Measurements from ENCODE around the gene IQSEC1. TPM values are rescaled to one million over a fixed set of nuclear protein-coding genes. Genes with fewer than 3 reads are reported as not detected.

Gene IQSEC1
- total and polyA plus RNA-seq, 4 experiments from 2014 or later: 11.9 to 82.0 (median 62.3) TPM

DNA sequence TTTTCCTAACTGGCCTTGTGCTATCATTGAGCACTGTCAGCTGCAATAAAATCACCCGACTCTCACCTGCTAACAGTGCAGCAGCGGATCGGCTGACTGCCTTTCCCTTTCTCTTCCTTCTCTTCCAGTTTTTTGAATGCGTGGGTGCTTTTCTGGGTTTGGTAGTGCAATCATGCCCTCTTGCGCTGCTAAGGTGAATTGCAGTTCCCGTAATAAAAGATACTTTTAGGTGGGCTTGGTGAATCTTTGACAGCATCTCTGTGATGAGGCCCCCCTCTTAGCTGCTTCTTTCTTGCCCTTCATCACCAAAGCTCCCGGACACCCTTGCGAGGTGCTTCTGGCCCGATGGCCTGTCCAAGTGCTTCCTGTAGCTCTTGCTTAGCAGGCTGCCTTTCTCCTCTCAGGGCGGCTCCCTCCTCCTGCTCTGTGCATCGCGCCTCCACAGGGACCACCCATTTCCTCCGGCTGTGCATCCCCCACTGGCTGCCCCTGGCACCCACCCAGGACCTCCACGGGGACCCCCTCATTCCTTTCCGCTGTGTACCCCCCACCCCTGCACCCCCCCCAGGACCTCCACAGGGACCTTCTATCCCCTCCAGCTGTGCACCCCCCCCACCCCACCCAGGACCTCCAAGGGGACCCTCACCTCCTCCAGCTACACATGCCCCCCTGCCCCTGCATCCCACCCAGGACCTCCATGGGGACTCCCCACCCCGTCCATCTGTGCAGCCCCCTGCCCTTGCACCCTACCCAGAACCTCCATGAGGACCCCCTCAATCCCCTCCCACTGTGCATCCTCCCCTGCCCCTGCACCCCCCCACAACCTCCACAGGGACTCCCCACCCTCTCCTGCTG, 181.0 kb downstream of the IQSEC1 start:
- intact Hi-C loops (cut with micrococcal nuclease): loop anchor here (1.0 to 5.0 kb wide), 3 partner anchors 24 to 755 kb away; no protein-coding TSS in a partner anchor
- peaks cover 7 to 19% (median 13%) of the 10 kb centered on the region in 4 donors for H3K4me1 Mint-ChIP-seq
- peaks cover 7% of the 10 kb centered on the region for H3K4me1 ChIP-seq (ENCODE audit: insufficient read depth, low read length)
- H3K9me3 Mint-ChIP-seq: no peaks in the 10 kb centered on the region
- H3K27me3 ChIP-seq (ENCODE audit: insufficient read depth, low read length): no peaks in the 10 kb centered on the region
- H3K36me3 ChIP-seq (ENCODE audit: insufficient read depth, low read length): no peaks in the 10 kb centered on the region
- peaks cover 2 to 3% of the 10 kb centered on the region in 2 donors for H3K36me3 Mint-ChIP-seq
- H3K4me3 Mint-ChIP-seq: peak overlapping the region in 7 of 8 donors; percentile 12 to 72 (median 60)
- ChIA-PET POLR2A (ENCODE audit: partially characterized antibody) (interaction anchor here (1.0 kb wide), 1 partner anchor 21 kb away, joined by 4 read pairs; no protein-coding TSS in a partner anchor), CTCF (ENCODE audit: partially characterized antibody) (interaction anchor here (0.6 to 5.1 kb wide), 20 partner anchors 8 to 185 kb away, joined by 3 to 43 read pairs (median 4); partner anchors contain the start of genes CAND2 and RPL32)
- peak overlapping the region in 4 of 7 donors; percentile 2 to 56 (median 16) for H3K27ac Mint-ChIP-seq
- H3K4me3 ChIP-seq (ENCODE audit: low read length in 2 of 2): no peak overlapping the region
- DNase-seq: peak; percentile 46 to 53 (median 49)
- no peaks in the 10 kb centered on the region for H3K9me3 ChIP-seq (ENCODE audit: control insufficient read depth in 1 of 2, low read length in 2 of 2)
- no peak overlapping the region for H3K27ac ChIP-seq (ENCODE audit: low read depth, low read length)
- peaks cover 18 to 20% of the 10 kb centered on the region in 2 donors for H3K27me3 Mint-ChIP-seq

DNA sequence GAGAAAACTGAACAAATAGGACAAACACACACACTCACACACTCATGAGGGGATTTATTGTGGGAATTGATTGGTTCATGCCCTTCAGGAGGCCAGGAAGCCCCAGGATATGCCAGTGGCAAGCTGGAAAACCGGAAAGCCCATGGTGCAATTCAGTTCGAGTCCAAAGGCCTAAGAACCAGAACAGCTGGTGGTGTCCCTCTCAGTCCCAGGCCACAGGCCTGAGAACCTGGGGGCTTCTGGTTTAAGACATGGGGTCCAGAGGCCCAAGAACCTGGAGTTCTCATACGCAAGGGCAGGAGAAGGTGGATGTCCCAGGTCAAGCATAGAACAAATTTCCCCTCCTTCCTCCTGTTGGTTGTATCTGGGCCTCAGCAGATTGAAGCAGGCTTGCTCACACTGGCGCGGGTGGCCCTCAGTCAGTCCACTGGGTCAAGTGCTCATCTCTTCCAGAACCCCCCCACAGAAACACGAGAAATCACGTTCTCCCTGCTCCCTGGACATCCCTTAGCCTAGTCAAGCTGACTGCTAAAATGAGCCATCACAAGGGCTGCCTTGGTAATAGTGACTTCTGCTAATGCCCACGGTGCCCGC, 181.7 kb downstream of the IQSEC1 start:
- Mint-ChIP-seq H3K9me3 (no peaks in the 10 kb centered on the region), H3K4me1 (peaks cover 9 to 24% (median 15%) of the 10 kb centered on the region in 4 donors), H3K4me3 (peak overlapping the region in 7 of 8 donors; percentile 12 to 72 (median 60)), H3K27ac (peak overlapping the region in 1 of 7 donors; percentile 18), H3K27me3 (peaks cover 22 to 25% of the 10 kb centered on the region in 2 donors), H3K36me3 (no peaks in the 10 kb centered on the region)
- no peak overlapping the region for H3K27ac ChIP-seq (ENCODE audit: low read depth, low read length)
- H3K27me3 ChIP-seq (ENCODE audit: insufficient read depth, low read length): no peaks in the 10 kb centered on the region
- CTCF ChIA-PET (ENCODE audit: partially characterized antibody): interaction anchor here (1.0 to 5.1 kb wide), 18 partner anchors 8 to 184 kb away, joined by 3 to 43 read pairs (median 6); partner anchors contain the start of gene RPL32
- H3K36me3 ChIP-seq (ENCODE audit: insufficient read depth, low read length): no peaks in the 10 kb centered on the region
- peak in 1 of 5 donors; percentile 7 for DNase-seq
- no peaks in the 10 kb centered on the region for H3K9me3 ChIP-seq (ENCODE audit: control insufficient read depth in 1 of 2, low read length in 2 of 2)
- H3K4me3 ChIP-seq (ENCODE audit: low read length in 2 of 2): no peak overlapping the region
- POLR2A ChIA-PET (ENCODE audit: partially characterized antibody): interaction anchor here (1.0 kb wide), 1 partner anchor 21 kb away, joined by 4 read pairs; no protein-coding TSS in a partner anchor
- peaks cover 9% of the 10 kb centered on the region for H3K4me1 ChIP-seq (ENCODE audit: insufficient read depth, low read length)
- intact Hi-C loops (cut with micrococcal nuclease): loop anchor here (5.0 kb wide), 1 partner anchor 754 kb away; no protein-coding TSS in a partner anchor

DNA sequence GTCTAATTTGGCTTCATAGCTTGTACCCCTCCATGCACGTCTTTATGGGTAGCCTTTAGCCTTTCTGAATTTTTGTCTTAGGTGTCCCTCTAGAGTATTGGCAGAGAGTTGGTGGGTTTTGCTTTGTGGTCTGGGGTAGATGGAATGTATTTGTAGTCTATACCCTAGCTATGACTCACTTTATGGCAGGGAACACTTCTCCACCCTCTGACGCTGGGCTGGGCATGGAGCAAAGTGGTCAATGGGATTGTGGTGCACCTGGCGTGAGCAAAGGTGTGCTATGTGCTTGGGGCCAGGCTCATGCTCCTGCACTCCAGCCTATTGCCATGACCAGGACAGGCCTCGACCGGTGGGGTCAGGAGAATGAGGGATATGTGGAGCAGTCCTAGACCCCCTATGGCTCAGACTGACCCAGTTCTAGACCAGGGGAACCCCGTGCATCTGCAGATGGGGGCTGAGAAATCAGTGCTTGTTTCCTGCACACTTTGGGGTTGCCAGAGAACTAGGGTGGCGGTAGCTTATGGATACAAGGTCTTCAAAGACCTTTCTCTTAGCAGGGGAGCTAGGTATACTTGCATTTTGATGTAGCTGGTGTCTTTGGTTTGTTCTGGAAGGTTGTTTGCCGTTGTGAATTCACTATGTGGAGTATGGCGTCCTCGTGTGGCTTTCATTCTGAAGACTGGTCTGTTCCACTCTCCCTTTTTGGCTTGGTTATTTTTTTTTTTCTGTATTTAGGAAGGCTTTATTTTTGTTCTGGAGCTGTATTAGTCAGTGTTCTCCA, 182.4 kb downstream of the IQSEC1 start:
- DNase-seq: peak in 1 of 5 donors; percentile 20
- H3K4me1 Mint-ChIP-seq: peaks cover 15 to 30% (median 21%) of the 10 kb centered on the region in 4 donors
- Histone ChIP-seq H3K27me3 (ENCODE audit: insufficient read depth, low read length) (no peaks in the 10 kb centered on the region), H3K27ac (ENCODE audit: low read depth, low read length) (no peak overlapping the region), H3K9me3 (ENCODE audit: control insufficient read depth in 1 of 2, low read length in 2 of 2) (no peaks in the 10 kb centered on the region), H3K4me1 (ENCODE audit: insufficient read depth, low read length) (peaks cover 16% of the 10 kb centered on the region), H3K36me3 (ENCODE audit: insufficient read depth, low read length) (no peaks in the 10 kb centered on the region), H3K4me3 (ENCODE audit: low read length in 2 of 2) (no peak overlapping the region)
- CTCF ChIA-PET (ENCODE audit: partially characterized antibody): interaction anchor here (1.1 to 5.1 kb wide), 14 partner anchors 9 to 184 kb away, joined by 3 to 43 read pairs (median 6); partner anchors contain the start of gene RPL32
- H3K9me3 Mint-ChIP-seq: no peaks in the 10 kb centered on the region
- H3K27ac Mint-ChIP-seq: peak overlapping the region in 1 of 7 donors; percentile 51
- POLR2A ChIA-PET (ENCODE audit: partially characterized antibody): no interaction called here
- H3K4me3 Mint-ChIP-seq: no peak overlapping the region
- peaks cover 25 to 28% of the 10 kb centered on the region in 2 donors for H3K27me3 Mint-ChIP-seq
- no peaks in the 10 kb centered on the region for H3K36me3 Mint-ChIP-seq
- intact Hi-C loops (cut with micrococcal nuclease): loop anchor here (5.0 kb wide), 1 partner anchor 753 kb away; no protein-coding TSS in a partner anchor

DNA sequence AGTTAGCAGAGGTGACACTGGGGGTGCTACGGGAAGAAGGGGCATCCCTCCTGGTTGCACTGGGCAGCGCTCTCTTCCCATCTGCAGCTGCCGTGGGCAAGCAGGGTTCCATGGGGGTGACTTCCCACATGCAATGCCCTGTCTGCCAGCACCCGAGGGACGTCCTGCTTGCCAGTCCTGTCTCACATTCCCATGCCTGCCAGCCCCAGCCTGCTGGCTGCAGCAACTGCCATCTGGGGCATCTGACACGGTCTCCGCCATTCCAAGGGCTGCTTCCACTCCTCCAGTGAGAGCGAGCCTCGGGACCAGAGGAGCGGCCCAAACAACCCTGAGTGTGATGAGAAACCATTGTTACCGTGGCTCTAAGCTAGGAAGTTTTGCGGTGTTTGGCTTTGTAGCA, 186.5 kb downstream of the IQSEC1 start:
- Histone ChIP-seq H3K36me3 (ENCODE audit: insufficient read depth, low read length) (no peaks in the 10 kb centered on the region), H3K9me3 (ENCODE audit: control insufficient read depth in 1 of 2, low read length in 2 of 2) (no peaks in the 10 kb centered on the region), H3K27me3 (ENCODE audit: insufficient read depth, low read length) (no peaks in the 10 kb centered on the region), H3K4me1 (ENCODE audit: insufficient read depth, low read length) (peaks cover 14% of the 10 kb centered on the region), H3K27ac (ENCODE audit: low read depth, low read length) (no peak overlapping the region), H3K4me3 (ENCODE audit: low read length in 2 of 2) (no peak overlapping the region)
- DNase-seq: no peak
- H3K9me3 Mint-ChIP-seq: no peaks in the 10 kb centered on the region
- H3K4me3 Mint-ChIP-seq: peak overlapping the region in 4 of 8 donors; percentile 33 to 54 (median 44)
- peak overlapping the region in 1 of 7 donors; percentile 11 for H3K27ac Mint-ChIP-seq
- ChIA-PET CTCF (ENCODE audit: partially characterized antibody) (interaction anchor here (0.7 to 4.2 kb wide), 5 partner anchors 11 to 751 kb away, joined by 3 to 20 read pairs (median 3); no protein-coding TSS in a partner anchor), POLR2A (ENCODE audit: partially characterized antibody) (no interaction called here)
- intact Hi-C loops (cut with micrococcal nuclease): no loop called here
- no peaks in the 10 kb centered on the region for H3K36me3 Mint-ChIP-seq
- H3K4me1 Mint-ChIP-seq: peaks cover 11 to 15% (median 13%) of the 10 kb centered on the region in 4 donors
- peaks cover 28 to 32% of the 10 kb centered on the region in 2 donors for H3K27me3 Mint-ChIP-seq

DNA sequence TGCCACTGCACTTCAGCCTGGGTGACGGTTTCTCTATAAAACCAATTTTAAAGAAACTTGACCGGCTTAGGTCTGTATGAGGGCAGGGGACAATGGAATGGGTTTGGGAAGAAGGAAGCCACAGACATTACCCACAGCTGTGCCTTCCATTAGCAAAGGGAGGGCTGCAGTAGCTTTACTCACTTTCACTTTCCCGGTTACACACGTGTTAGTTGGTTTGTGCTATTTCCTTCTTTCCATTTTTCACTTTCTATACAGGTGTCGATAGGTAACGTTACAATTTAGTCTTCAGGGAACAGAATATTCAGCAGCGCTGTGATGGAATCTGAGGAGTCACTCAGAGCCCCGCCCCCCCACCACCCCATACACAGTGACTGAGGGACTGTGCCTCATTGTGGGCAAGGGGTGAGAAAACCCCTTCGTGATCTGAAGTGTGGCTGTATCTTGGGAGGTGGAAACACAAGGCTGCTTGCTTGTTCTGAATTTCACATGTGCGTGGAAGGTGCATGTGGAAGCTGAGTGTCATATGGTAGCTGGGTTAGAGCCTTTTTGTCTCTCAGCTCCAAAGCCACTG, 187.0 kb downstream of the IQSEC1 start:
- Mint-ChIP-seq H3K9me3 (no peaks in the 10 kb centered on the region), H3K4me3 (peak overlapping the region; percentile 33 to 63 (median 46)), H3K27ac (no peak overlapping the region), H3K36me3 (no peaks in the 10 kb centered on the region), H3K27me3 (peaks cover 28 to 32% of the 10 kb centered on the region in 2 donors), H3K4me1 (peaks cover 9 to 14% (median 12%) of the 10 kb centered on the region in 4 donors)
- Histone ChIP-seq H3K4me3 (ENCODE audit: low read length in 2 of 2) (no peak overlapping the region), H3K27me3 (ENCODE audit: insufficient read depth, low read length) (no peaks in the 10 kb centered on the region), H3K36me3 (ENCODE audit: insufficient read depth, low read length) (no peaks in the 10 kb centered on the region), H3K9me3 (ENCODE audit: control insufficient read depth in 1 of 2, low read length in 2 of 2) (no peaks in the 10 kb centered on the region), H3K27ac (ENCODE audit: low read depth, low read length) (no peak overlapping the region), H3K4me1 (ENCODE audit: insufficient read depth, low read length) (peaks cover 11% of the 10 kb centered on the region)
- ChIA-PET CTCF (ENCODE audit: partially characterized antibody) (interaction anchor here (0.7 to 4.2 kb wide), 3 partner anchors 12 to 751 kb away, joined by 3 to 20 read pairs (median 3); no protein-coding TSS in a partner anchor), POLR2A (ENCODE audit: partially characterized antibody) (interaction anchor here (0.9 kb wide), 1 partner anchor 11 kb away, joined by 3 read pairs; no protein-coding TSS in a partner anchor)
- intact Hi-C loops (cut with micrococcal nuclease): no loop called here
- DNase-seq: no peak

DNA sequence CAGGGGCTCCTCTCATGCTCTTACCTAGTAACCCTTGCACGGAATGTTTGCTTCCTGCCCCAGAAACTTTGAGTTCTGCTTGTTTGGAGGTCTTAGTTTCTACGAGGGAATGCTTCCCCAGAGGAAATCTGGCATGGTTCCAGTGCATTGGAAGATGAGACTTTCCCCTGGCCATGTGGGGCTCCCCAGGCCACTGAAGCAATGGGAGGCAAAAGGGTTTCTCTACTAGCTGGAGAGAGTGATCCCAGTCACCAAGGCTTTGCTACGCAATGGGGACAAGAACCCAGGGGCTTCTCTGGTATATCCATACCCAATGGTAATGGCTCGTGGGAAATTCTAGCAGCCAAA, 187.7 kb downstream of the IQSEC1 start:
- Mint-ChIP-seq H3K4me1 (peaks cover 9 to 14% (median 12%) of the 10 kb centered on the region in 4 donors), H3K27ac (no peak overlapping the region), H3K27me3 (peaks cover 26 to 30% of the 10 kb centered on the region in 2 donors), H3K36me3 (no peaks in the 10 kb centered on the region), H3K9me3 (no peaks in the 10 kb centered on the region), H3K4me3 (peak overlapping the region in 4 of 8 donors; percentile 32 to 47 (median 42))
- CTCF ChIA-PET (ENCODE audit: partially characterized antibody): interaction anchor here (1.6 to 4.2 kb wide), 2 partner anchors 12 to 18 kb away, joined by 3 to 20 read pairs; no protein-coding TSS in a partner anchor
- Histone ChIP-seq H3K4me1 (ENCODE audit: insufficient read depth, low read length) (peaks cover 11% of the 10 kb centered on the region), H3K36me3 (ENCODE audit: insufficient read depth, low read length) (no peaks in the 10 kb centered on the region), H3K9me3 (ENCODE audit: control insufficient read depth in 1 of 2, low read length in 2 of 2) (no peaks in the 10 kb centered on the region), H3K4me3 (ENCODE audit: low read length in 2 of 2) (no peak overlapping the region), H3K27me3 (ENCODE audit: insufficient read depth, low read length) (no peaks in the 10 kb centered on the region), H3K27ac (ENCODE audit: low read depth, low read length) (no peak overlapping the region)
- intact Hi-C loops (cut with micrococcal nuclease): no loop called here
- no peak for DNase-seq
- POLR2A ChIA-PET (ENCODE audit: partially characterized antibody): interaction anchor here (0.9 kb wide), 1 partner anchor 12 kb away, joined by 3 read pairs; no protein-coding TSS in a partner anchor

Data from CD4-positive, alpha-beta memory T cell (primary cell).